Mucosa of descending colon (tissue), 3 donors: ENCODE measurements around the gene CDKN1C. TPM values are rescaled to one million over a fixed set of nuclear protein-coding genes. Genes with fewer than 3 reads are reported as not detected.

ENCODE experiments used
- ATAC-seq: fragments of 200-7000 bp; cut with Tn5 transposase; one replicate; pipeline ENCODE4 v1.9.1; 2020; ENCODE audit warnings: mild to moderate bottlenecking, moderate library complexity
- DNase-seq, 3 donors: peaks; one replicate each; pipeline ENCODE4 v3.0.0-alpha.2; 2020
- H3K36me3 ChIP-seq: fragments of 200-600 bp; one replicate; pipeline ENCODE4 v1.8.0; 2021; ENCODE audit warnings: low read depth, mild to moderate bottlenecking
- H3K4me1 ChIP-seq: fragments of 200-600 bp; one replicate; pipeline ENCODE4 v1.8.0; 2021; ENCODE audit warnings: low read depth, mild to moderate bottlenecking
- H3K4me3 ChIP-seq: fragments of 200-600 bp; one replicate; pipeline ENCODE4 v1.8.0; 2021; ENCODE audit warnings: mild to moderate bottlenecking
- H3K9me3 ChIP-seq: fragments of 200-600 bp; one replicate; pipeline ENCODE4 v1.8.0; 2021; ENCODE audit warnings: mild to moderate bottlenecking
- intact Hi-C, 2 donors: fragments of 100-400 bp; cut with DNase I in 1 of 2; cut with micrococcal nuclease in 1 of 2; formaldehyde crosslinking; loops; one replicate each; pipeline versions ENCODE4 v1.11.0 to v1.11.1; 2022; cut with DNase I, micrococcal nuclease
- total RNA-seq, 3 donors: library from RNA; stranded (reverse); fragmentation: NEBNext Ultra II Directional in 2 of 3; extraction: Animal tissue kit (Norgen Biotek cat#: 25700) in 2 of 3; gene quantifications; one replicate each; pipeline versions ENCODE4 v1.2.1 to v1.2.4, GENCODE V29; 2021 to 2023
- TF ChIP-seq, protein P1 (sequence below): fragments of 200-600 bp; IDR thresholded peaks from one replicate; pipeline ENCODE4 v1.8.0; 2022; ENCODE audit warnings: antibody characterized with exemption, mild to moderate bottlenecking
- donor health status: DM: no; HTN: no; CAD: no; lungs with moderate emphysema.
- donor health status: DM: no; HTN: no; CAD: no.
- donor health status: DM: no; HTN: yes; CAD: no.

CDKN1C gene
- total RNA-seq, 3 donors from 2014 or later = 3.0 to 40.3 (median 10.2) TPM

GRCh38 chr11:2860636-2861035 lies 24.9 kb downstream of the CDKN1C start:
- TF ChIP-seq, protein P1, sequence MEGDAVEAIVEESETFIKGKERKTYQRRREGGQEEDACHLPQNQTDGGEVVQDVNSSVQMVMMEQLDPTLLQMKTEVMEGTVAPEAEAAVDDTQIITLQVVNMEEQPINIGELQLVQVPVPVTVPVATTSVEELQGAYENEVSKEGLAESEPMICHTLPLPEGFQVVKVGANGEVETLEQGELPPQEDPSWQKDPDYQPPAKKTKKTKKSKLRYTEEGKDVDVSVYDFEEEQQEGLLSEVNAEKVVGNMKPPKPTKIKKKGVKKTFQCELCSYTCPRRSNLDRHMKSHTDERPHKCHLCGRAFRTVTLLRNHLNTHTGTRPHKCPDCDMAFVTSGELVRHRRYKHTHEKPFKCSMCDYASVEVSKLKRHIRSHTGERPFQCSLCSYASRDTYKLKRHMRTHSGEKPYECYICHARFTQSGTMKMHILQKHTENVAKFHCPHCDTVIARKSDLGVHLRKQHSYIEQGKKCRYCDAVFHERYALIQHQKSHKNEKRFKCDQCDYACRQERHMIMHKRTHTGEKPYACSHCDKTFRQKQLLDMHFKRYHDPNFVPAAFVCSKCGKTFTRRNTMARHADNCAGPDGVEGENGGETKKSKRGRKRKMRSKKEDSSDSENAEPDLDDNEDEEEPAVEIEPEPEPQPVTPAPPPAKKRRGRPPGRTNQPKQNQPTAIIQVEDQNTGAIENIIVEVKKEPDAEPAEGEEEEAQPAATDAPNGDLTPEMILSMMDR = no peak
- Histone ChIP-seq H3K4me1 (peaks cover 7% of the 10 kb centered on the region), H3K4me3 (no peak overlapping the region), H3K36me3 (no peaks in the 10 kb centered on the region), H3K9me3 (no peaks in the 10 kb centered on the region)
- ATAC-seq (peak; percentile 83), DNase-seq (peak in 1 of 3 donors; percentile 13)
- intact Hi-C loops = no loop called here

DNA sequence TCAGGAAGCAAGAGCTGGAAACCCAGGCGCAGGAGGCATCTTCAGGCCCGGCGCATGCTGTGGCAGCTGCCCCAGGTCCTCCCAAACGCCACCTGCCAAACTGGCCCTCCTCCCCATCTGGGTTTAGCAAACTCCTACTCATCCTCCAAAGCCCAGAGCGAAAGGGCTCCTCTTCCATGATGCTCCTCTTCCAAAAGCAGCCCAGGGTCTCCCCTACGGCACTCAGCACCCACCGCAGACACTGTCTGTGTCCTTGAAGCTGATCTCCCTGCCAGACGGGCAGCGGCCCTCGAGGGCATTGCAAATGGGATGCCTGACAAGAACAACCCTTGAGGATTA lies 25.9 kb downstream of the CDKN1C start:
- ATAC-seq = no peak
- TF ChIP-seq, protein P1 = no peak
- intact Hi-C loops = no loop called here
- Histone ChIP-seq H3K4me1 (peaks cover 7% of the 10 kb centered on the region), H3K36me3 (no peaks in the 10 kb centered on the region), H3K4me3 (no peak overlapping the region), H3K9me3 (no peaks in the 10 kb centered on the region)
- no peak for DNase-seq

DNA sequence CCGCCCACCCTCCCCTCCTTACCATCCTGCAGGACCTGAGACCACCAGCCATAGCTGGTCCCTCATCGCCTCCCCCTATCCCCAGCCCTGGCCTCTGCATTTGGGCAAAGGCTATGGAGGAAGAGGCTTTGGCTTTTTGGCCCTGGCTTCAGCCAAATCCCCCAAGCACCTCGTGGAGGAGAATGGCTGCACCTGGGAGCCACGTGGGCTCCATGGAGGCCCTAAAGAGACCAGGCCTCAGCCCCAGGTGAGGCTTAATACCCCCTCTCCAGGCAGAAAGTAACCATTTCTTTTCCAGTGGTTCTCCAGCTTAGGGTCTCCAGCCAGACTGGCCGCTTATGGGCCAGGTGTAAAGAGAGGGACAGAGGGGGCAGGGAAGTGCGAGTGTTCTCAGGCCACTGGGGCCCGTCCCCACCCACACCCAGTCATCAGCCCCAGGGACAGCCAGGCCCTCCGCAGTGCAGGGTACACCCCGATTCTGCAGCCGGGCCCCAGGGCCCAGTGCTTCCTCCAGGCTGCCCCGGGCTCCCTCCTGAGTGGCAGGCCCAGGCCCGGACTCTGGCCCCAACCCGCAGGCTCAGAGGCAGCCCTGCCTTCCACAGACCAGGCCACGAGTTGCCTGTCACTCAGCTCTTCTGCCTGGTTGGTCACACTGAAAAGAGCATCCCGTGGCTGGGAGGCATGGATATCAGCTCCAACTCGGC lies 26.4 kb downstream of the CDKN1C start:
- intact Hi-C loops = no loop called here
- H3K9me3 ChIP-seq = no peaks in the 10 kb centered on the region
- peaks cover 7% of the 10 kb centered on the region for H3K4me1 ChIP-seq
- ATAC-seq = no peak
- TF ChIP-seq, protein P1 = no peak
- no peaks in the 10 kb centered on the region for H3K36me3 ChIP-seq
- H3K4me3 ChIP-seq = no peak overlapping the region
- no peak for DNase-seq

GRCh38 chr11:2857918-2858317 lies 27.7 kb downstream of the CDKN1C start:
- intact Hi-C loops = no loop called here
- ATAC-seq (no peak), DNase-seq (no peak)
- Histone ChIP-seq H3K4me1 (peaks cover 4% of the 10 kb centered on the region), H3K9me3 (no peaks in the 10 kb centered on the region), H3K4me3 (no peak overlapping the region), H3K36me3 (no peaks in the 10 kb centered on the region)
- TF ChIP-seq, protein P1 = no peak

GRCh38 chr11:2857276-2857675 lies 28.3 kb downstream of the CDKN1C start:
- H3K4me1 ChIP-seq = peaks cover under 1% of the 10 kb centered on the region
- DNase-seq = no peak
- TF ChIP-seq, protein P1 = no peak
- intact Hi-C loops = no loop called here
- ATAC-seq = no peak
- H3K9me3 ChIP-seq = no peaks in the 10 kb centered on the region
- no peaks in the 10 kb centered on the region for H3K36me3 ChIP-seq
- no peak overlapping the region for H3K4me3 ChIP-seq

- Histone ChIP-seq H3K36me3 (no peaks in the 10 kb centered on the region), H3K4me1 (no peaks in the 10 kb centered on the region), H3K9me3 (no peaks in the 10 kb centered on the region), H3K4me3 (no peak overlapping the region)
- ATAC-seq (no peak), DNase-seq (no peak)
- intact Hi-C loops = no loop called here
- TF ChIP-seq, protein P1 = no peak
Observed at GRCh38 chr11:2855162-2855561, 30.4 kb downstream of the CDKN1C start.
